Smooth muscle cell (in vitro differentiated cells): Measurements from ENCODE around the gene ST14. TPM values are rescaled to one million over a fixed set of nuclear protein-coding genes. Genes with fewer than 3 reads are reported as not detected.

Experiments used
- DNase-seq: peaks from one replicate; lab custom pipeline; 2025; ENCODE audit not compliant: unreplicated experiment; lab: John Stamatoyannopoulos, UW
- H2AFZ ChIP-seq: fragments of 200-600 bp; sonication (generic); 2 replicates; pipeline ENCODE4 v1.6.0; 2016; ENCODE audit warnings: antibody characterized with exemption, low read depth, mild to moderate bottlenecking
- H3F3A ChIP-seq: fragments of 200-600 bp; sonication (generic); 2 replicates; pipeline ENCODE4 v1.6.0; 2017; ENCODE audit warnings: antibody characterized with exemption, low read depth
- H3K27ac ChIP-seq: fragments of 200-600 bp; sonication (generic); 2 replicates; pipeline ENCODE4 v1.5.1; 2016; ENCODE audit warnings: low read depth, mild to moderate bottlenecking
- H3K27me3 ChIP-seq: fragments of 200-600 bp; sonication (generic); 2 replicates; pipeline ENCODE4 v1.6.1; 2016; ENCODE audit warnings: low read depth, mild to moderate bottlenecking
- H3K36me3 ChIP-seq: fragments of 200-600 bp; sonication (generic); 2 replicates; pipeline ENCODE4 v1.5.1; 2016; ENCODE audit warnings: low read depth
- H3K4me1 ChIP-seq: fragments of 200-600 bp; sonication (generic); 2 replicates; pipeline ENCODE4 v1.5.1; 2016; ENCODE audit warnings: low read depth
- H3K4me2 ChIP-seq: fragments of 200-600 bp; sonication (generic); 2 replicates; pipeline ENCODE4 v1.6.0; 2016; ENCODE audit warnings: mild to moderate bottlenecking
- H3K4me3 ChIP-seq: fragments of 200-600 bp; sonication (generic); 2 replicates; pipeline ENCODE4 v1.5.1; 2016; ENCODE audit warnings: mild to moderate bottlenecking
- H3K79me2 ChIP-seq: fragments of 200-600 bp; sonication (generic); 2 replicates; pipeline ENCODE4 v1.6.0; 2016; ENCODE audit warnings: low read depth, mild to moderate bottlenecking
- H3K9ac ChIP-seq: fragments of 200-600 bp; sonication (generic); 2 replicates; pipeline ENCODE4 v1.6.0; 2016; ENCODE audit warnings: low read depth
- H3K9me3 ChIP-seq: fragments of 200-600 bp; sonication (generic); replicated peaks from 2 replicates; pipeline ENCODE4 v1.5.1; 2016; ENCODE audit warnings: low read depth
- H4K20me1 ChIP-seq: fragments of 200-600 bp; sonication (generic); 2 replicates; pipeline ENCODE4 v1.6.0; 2016; ENCODE audit warnings: low read depth
- WGBS: methylation state at CpG from one replicate; pipeline ENCODE4 v1.1.7; 2016; ENCODE audit warnings: low lambda C conversion rate; 5-methylcytosine and 5-hydroxymethylcytosine counted together
- polyA plus RNA-seq: library from polyadenylated mRNA; unstranded; fragments of >200 nt; fragmentation: Nextera tagmentation; extraction: Ambion mirVana; gene quantifications from 2 replicates; pipeline ENCODE4 v1.2.1, GENCODE V29; 2016
- total RNA-seq: library from RNA; depleted of rRNA; stranded (reverse); fragments of >200 nt; gene quantifications from 2 replicates; pipeline ENCODE4 v1.2.3, GENCODE V29; 2014
- TF ChIP-seq, protein P1 (sequence below): fragments of 200-600 bp; sonication (generic); IDR thresholded peaks from 2 replicates; pipeline ENCODE4 v1.5.1; 2017; ENCODE audit warnings: borderline replicate concordance, mild to moderate bottlenecking, antibody characterized with exemption; ENCODE audit not compliant: insufficient read depth, poor library complexity, severe bottlenecking

Gene ST14
- total and polyA plus RNA-seq, 2 experiments from 2014 or later = 2.4 to 7.7 TPM

DNA sequence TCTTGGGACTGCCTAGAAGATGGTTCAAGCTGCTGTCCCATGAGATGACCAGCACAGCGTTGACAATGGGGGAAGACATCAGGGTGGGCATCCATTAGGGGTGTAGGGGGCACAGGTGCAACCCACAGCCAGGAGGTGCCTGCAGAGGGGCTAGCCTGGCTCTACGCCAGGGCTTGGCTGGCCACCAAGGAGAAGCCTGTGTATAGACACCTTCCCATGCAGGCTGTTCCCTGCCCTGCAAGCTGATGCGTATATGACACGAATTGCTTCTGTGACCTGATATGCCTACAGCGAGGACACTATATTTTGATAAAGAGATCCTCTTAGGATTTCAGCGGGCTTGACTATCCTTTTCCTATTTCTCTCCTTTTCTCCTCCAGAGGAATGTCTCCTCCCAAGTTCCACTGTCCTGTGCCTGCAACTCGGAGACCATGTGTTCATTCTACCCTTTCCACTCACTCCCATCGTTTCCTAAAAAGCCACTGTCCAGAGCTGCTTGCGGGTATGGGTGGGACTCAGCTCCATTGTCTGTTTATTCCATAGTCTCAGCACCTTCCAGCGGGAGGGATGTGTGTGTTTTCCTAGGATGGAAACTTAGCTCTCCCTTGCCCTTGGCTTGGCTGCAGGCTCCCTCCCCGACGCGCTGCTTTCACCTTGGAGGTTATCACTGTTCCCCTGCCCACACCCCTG, 56.1 kb downstream of the ST14 start:
- Histone ChIP-seq H3K79me2 (no peaks in the 10 kb centered on the region), H3K4me3 (no peak overlapping the region), H3K36me3 (no peaks in the 10 kb centered on the region), H3K9ac (no peak overlapping the region), H3K9me3 (no peaks in the 10 kb centered on the region), H2AFZ (no peak overlapping the region), H4K20me1 (no peaks in the 10 kb centered on the region), H3K27ac (no peak overlapping the region), H3K4me2 (no peak overlapping the region), H3K27me3 (peaks cover 57% of the 10 kb centered on the region), H3K4me1 (no peaks in the 10 kb centered on the region), H3F3A (no peaks in the 10 kb centered on the region)
- TF ChIP-seq, protein P1, sequence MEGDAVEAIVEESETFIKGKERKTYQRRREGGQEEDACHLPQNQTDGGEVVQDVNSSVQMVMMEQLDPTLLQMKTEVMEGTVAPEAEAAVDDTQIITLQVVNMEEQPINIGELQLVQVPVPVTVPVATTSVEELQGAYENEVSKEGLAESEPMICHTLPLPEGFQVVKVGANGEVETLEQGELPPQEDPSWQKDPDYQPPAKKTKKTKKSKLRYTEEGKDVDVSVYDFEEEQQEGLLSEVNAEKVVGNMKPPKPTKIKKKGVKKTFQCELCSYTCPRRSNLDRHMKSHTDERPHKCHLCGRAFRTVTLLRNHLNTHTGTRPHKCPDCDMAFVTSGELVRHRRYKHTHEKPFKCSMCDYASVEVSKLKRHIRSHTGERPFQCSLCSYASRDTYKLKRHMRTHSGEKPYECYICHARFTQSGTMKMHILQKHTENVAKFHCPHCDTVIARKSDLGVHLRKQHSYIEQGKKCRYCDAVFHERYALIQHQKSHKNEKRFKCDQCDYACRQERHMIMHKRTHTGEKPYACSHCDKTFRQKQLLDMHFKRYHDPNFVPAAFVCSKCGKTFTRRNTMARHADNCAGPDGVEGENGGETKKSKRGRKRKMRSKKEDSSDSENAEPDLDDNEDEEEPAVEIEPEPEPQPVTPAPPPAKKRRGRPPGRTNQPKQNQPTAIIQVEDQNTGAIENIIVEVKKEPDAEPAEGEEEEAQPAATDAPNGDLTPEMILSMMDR = no peak
- no peak for DNase-seq
- WGBS = 92% methylated on average over 13 of the region's 13 CpGs

GRCh38 chr11:130216221-130216550, 56.6 kb downstream of the ST14 start:
- Histone ChIP-seq H3F3A (no peaks in the 10 kb centered on the region), H3K9me3 (no peaks in the 10 kb centered on the region), H3K9ac (no peak overlapping the region), H3K27me3 (peaks cover 54% of the 10 kb centered on the region), H3K4me2 (no peak overlapping the region), H3K27ac (no peak overlapping the region), H2AFZ (no peak overlapping the region), H3K36me3 (no peaks in the 10 kb centered on the region), H3K4me1 (no peaks in the 10 kb centered on the region), H3K79me2 (no peaks in the 10 kb centered on the region), H4K20me1 (no peaks in the 10 kb centered on the region), H3K4me3 (no peak overlapping the region)
- TF ChIP-seq, protein P1 = no peak
- 86% methylated on average over 4 of the region's 4 CpGs for WGBS
- no peak for DNase-seq

- H3K4me1 ChIP-seq = no peaks in the 10 kb centered on the region
- TF ChIP-seq, protein P1 = no peak
- H3F3A ChIP-seq = no peaks in the 10 kb centered on the region
- H3K9ac ChIP-seq = no peak overlapping the region
- H3K4me2 ChIP-seq = no peak overlapping the region
- 90% methylated on average over 17 of the region's 17 CpGs for WGBS
- no peaks in the 10 kb centered on the region for H3K79me2 ChIP-seq
- H3K4me3 ChIP-seq = no peak overlapping the region
- H2AFZ ChIP-seq = no peak overlapping the region
- peaks cover 50% of the 10 kb centered on the region for H3K27me3 ChIP-seq
- no peak for DNase-seq
- no peaks in the 10 kb centered on the region for H3K9me3 ChIP-seq
- H3K27ac ChIP-seq = no peak overlapping the region
- no peaks in the 10 kb centered on the region for H3K36me3 ChIP-seq
- no peaks in the 10 kb centered on the region for H4K20me1 ChIP-seq
Observed at GRCh38 chr11:130216591-130217132, 57.1 kb downstream of the ST14 start.
